ENCODE results near the gene SSR3. TPM values are rescaled to one million over a fixed set of nuclear protein-coding genes. Genes with fewer than 3 reads are reported as not detected.

SSR3 gene
- total RNA-seq, 1 experiment from 2014 or later: 531 TPM

- POLR2A ChIA-PET (ENCODE audit: low non-redundant PET): no interaction called here
- H3K4me3 ChIP-seq (ENCODE audit: low read depth, low read length, poor library complexity, severe bottlenecking): no peak overlapping the region
- DNase-seq (ENCODE audit: low spot score): no peak
- TF ChIP-seq CTCF (conservative IDR thresholded peaks at IDR 0.05; ENCODE audit: low read depth, low read length) (no peak), EZH2 (IDR thresholded peaks at IDR 0.05; ENCODE audit: borderline replicate concordance, low read depth, low read length, poor library complexity, severe bottlenecking) (no peak)
- no peaks in the 10 kb centered on the region for H3K27me3 ChIP-seq (replicated peaks; ENCODE audit: insufficient read depth, low read depth, low read length, poor library complexity)
- H3K4me1 ChIP-seq (ENCODE audit: insufficient read depth, low read length, poor library complexity, severe bottlenecking): no peaks in the 10 kb centered on the region
- H3K36me3 ChIP-seq (ENCODE audit: insufficient read depth, low read length, poor library complexity, severe bottlenecking): no peaks in the 10 kb centered on the region
- H3K9me3 ChIP-seq (ENCODE audit: low read depth, low read length, poor library complexity, severe bottlenecking): no peaks in the 10 kb centered on the region
- no peak overlapping the region for H3K27ac ChIP-seq (ENCODE audit: low read depth, low read length, poor library complexity, severe bottlenecking)
- intact Hi-C loops (cut with micrococcal nuclease; ENCODE audit: unreplicated experiment): no loop called here
- no TSS peak for BruUV-seq (replicated peaks)
- CTCF ChIA-PET: no interaction called here
Measured at GRCh38 chr3:156581033-156581432, 26.1 kb upstream of the SSR3 start.

- ChIA-PET POLR2A (ENCODE audit: low non-redundant PET) (no interaction called here), CTCF (no interaction called here)
- Histone ChIP-seq H3K4me3 (ENCODE audit: low read depth, low read length, poor library complexity, severe bottlenecking) (no peak overlapping the region), H3K27me3 (replicated peaks; ENCODE audit: insufficient read depth, low read depth, low read length, poor library complexity) (no peaks in the 10 kb centered on the region), H3K27ac (ENCODE audit: low read depth, low read length, poor library complexity, severe bottlenecking) (no peak overlapping the region), H3K9me3 (ENCODE audit: low read depth, low read length, poor library complexity, severe bottlenecking) (no peaks in the 10 kb centered on the region), H3K4me1 (ENCODE audit: insufficient read depth, low read length, poor library complexity, severe bottlenecking) (no peaks in the 10 kb centered on the region), H3K36me3 (ENCODE audit: insufficient read depth, low read length, poor library complexity, severe bottlenecking) (no peaks in the 10 kb centered on the region)
- intact Hi-C loops (cut with micrococcal nuclease; ENCODE audit: unreplicated experiment): no loop called here
- TF ChIP-seq CTCF (conservative IDR thresholded peaks at IDR 0.05; ENCODE audit: low read depth, low read length): no peak
- TF ChIP-seq EZH2 (IDR thresholded peaks at IDR 0.05; ENCODE audit: borderline replicate concordance, low read depth, low read length, poor library complexity, severe bottlenecking): no peak
- no TSS peak for BruUV-seq (replicated peaks)
- no peak for DNase-seq (ENCODE audit: low spot score)
Measured at GRCh38 chr3:156579427-156579851, 24.5 kb upstream of the SSR3 start.

- Histone ChIP-seq H3K27ac (ENCODE audit: low read depth, low read length, poor library complexity, severe bottlenecking) (no peak overlapping the region), H3K36me3 (ENCODE audit: insufficient read depth, low read length, poor library complexity, severe bottlenecking) (no peaks in the 10 kb centered on the region), H3K4me3 (ENCODE audit: low read depth, low read length, poor library complexity, severe bottlenecking) (no peak overlapping the region), H3K9me3 (ENCODE audit: low read depth, low read length, poor library complexity, severe bottlenecking) (no peaks in the 10 kb centered on the region), H3K4me1 (ENCODE audit: insufficient read depth, low read length, poor library complexity, severe bottlenecking) (no peaks in the 10 kb centered on the region), H3K27me3 (replicated peaks; ENCODE audit: insufficient read depth, low read depth, low read length, poor library complexity) (no peaks in the 10 kb centered on the region)
- DNase-seq (ENCODE audit: low spot score): no peak
- ChIA-PET POLR2A (ENCODE audit: low non-redundant PET) (no interaction called here), CTCF (no interaction called here)
- intact Hi-C loops (cut with micrococcal nuclease; ENCODE audit: unreplicated experiment): no loop called here
- no peak for TF ChIP-seq EZH2 (IDR thresholded peaks at IDR 0.05; ENCODE audit: borderline replicate concordance, low read depth, low read length, poor library complexity, severe bottlenecking)
- no TSS peak for BruUV-seq (replicated peaks)
Measured at GRCh38 chr3:156577736-156578135, 22.8 kb upstream of the SSR3 start.

GRCh38 chr3:156576651-156577348 lies 21.9 kb upstream of the SSR3 start:
- Histone ChIP-seq H3K4me3 (ENCODE audit: low read depth, low read length, poor library complexity, severe bottlenecking) (no peak overlapping the region), H3K9me3 (ENCODE audit: low read depth, low read length, poor library complexity, severe bottlenecking) (no peaks in the 10 kb centered on the region), H3K36me3 (ENCODE audit: insufficient read depth, low read length, poor library complexity, severe bottlenecking) (no peaks in the 10 kb centered on the region), H3K27ac (ENCODE audit: low read depth, low read length, poor library complexity, severe bottlenecking) (no peak overlapping the region), H3K4me1 (ENCODE audit: insufficient read depth, low read length, poor library complexity, severe bottlenecking) (no peaks in the 10 kb centered on the region), H3K27me3 (replicated peaks; ENCODE audit: insufficient read depth, low read depth, low read length, poor library complexity) (no peaks in the 10 kb centered on the region)
- intact Hi-C loops (cut with micrococcal nuclease; ENCODE audit: unreplicated experiment): no loop called here
- DNase-seq (ENCODE audit: low spot score): no peak
- TF ChIP-seq CTCF (conservative IDR thresholded peaks at IDR 0.05; ENCODE audit: low read depth, low read length) (no peak), EZH2 (IDR thresholded peaks at IDR 0.05; ENCODE audit: borderline replicate concordance, low read depth, low read length, poor library complexity, severe bottlenecking) (no peak)
- ChIA-PET CTCF (no interaction called here), POLR2A (ENCODE audit: low non-redundant PET) (no interaction called here)
- no TSS peak for BruUV-seq (replicated peaks)

Measured in A673 (cell line).